ENCODE results near the gene AMY1B. TPM values are rescaled to one million over a fixed set of nuclear protein-coding genes. Genes with fewer than 3 reads are reported as not detected.

The AMY1B gene
- total RNA-seq: not detected in 2 replicates

GRCh38 chr1:103696110-103696509 lies at the start of gene AMY1B:
Gene AMY1B (minus strand): TSS chr1:103696210. CDS start chr1:103695639, 571 bp downstream.

GRCh38 chr1:103655460-103655859 lies 40.5 kb downstream of the AMY1B start, which contains the start of gene AMY1A:
Gene AMY1A (plus strand): TSS chr1:103655760. CDS start chr1:103656331, 571 bp downstream.

Other genes with a start within 250 kb of the AMY1B start
- 4.0 TPM in 2 replicates for gene RNPC3, start 170.5 kb downstream of the AMY1B start, total RNA-seq
- 1.6 and 1.9 TPM in 2 replicates for gene AMY2B, start 124.6 kb downstream of the AMY1B start, total RNA-seq
- gene AMY2A, start 78.8 kb downstream of the AMY1B start, total RNA-seq: not detected in 2 replicates
- not detected in 2 replicates for gene AMY1A, start 40.5 kb downstream of the AMY1B start, total RNA-seq
- not detected in 2 replicates for gene AMY1C, start 53.7 kb upstream of the AMY1B start, total RNA-seq